ENCODE measurements around the gene ZDHHC7.
"Not testable (repeated sequence)": the region's sequence is repeated elsewhere in the genome, so short reads cannot be mapped to it uniquely, and the experiment has no call there.

Gene ZDHHC7, protein sequence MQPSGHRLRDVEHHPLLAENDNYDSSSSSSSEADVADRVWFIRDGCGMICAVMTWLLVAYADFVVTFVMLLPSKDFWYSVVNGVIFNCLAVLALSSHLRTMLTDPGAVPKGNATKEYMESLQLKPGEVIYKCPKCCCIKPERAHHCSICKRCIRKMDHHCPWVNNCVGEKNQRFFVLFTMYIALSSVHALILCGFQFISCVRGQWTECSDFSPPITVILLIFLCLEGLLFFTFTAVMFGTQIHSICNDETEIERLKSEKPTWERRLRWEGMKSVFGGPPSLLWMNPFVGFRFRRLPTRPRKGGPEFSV

DNA sequence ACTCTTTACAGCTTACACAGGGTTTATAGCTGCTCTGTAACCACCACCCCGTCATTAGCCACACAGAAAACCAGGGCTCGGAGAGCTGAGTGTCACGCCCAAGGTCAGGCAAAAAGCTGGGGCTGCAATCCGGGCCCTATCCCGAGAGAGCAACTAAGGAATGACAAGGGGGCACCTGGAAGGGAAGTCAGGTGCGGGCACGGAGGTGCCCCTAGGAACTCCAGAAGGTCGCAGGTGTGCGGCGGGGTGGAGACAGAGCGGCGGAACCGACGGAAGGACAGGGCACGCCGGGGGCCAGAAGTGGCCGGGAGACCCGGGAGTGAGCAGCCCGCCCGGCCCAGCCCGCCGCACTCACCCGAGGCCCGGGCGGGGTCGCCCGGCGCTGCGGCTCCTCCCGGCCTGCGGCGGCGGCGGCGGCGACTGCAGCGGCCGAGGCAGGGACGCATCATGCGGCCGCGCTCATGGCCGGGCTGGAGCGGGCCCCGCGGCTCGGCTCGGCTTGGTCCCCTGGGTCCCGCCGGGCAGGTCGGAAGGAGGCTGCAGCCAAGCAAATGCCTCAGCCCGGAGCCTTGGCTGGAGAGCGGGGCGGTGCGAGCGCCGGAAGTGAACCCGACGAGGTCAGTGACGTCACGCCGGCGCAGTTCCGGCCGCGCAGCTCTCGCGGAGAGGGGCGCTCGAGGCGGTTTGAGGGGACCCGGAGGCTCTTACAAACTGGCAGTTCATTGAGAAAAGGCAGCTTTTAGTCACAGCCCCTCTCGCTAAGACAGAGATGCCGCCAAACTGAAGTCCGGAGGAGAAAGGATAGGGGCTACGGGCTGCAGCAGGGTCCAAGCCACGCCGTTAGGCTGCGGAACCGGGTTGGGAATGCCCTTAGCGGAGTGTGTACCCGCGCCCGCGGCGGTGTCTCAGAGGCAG, at the start of gene ZDHHC7:
Gene ZDHHC7 (minus strand): TSS at position 605 of the 915 bp plus-strand sequence. CDS start 20,917 bp downstream, outside the sequence.
- DNase-seq: peak; percentile 73

DNA sequence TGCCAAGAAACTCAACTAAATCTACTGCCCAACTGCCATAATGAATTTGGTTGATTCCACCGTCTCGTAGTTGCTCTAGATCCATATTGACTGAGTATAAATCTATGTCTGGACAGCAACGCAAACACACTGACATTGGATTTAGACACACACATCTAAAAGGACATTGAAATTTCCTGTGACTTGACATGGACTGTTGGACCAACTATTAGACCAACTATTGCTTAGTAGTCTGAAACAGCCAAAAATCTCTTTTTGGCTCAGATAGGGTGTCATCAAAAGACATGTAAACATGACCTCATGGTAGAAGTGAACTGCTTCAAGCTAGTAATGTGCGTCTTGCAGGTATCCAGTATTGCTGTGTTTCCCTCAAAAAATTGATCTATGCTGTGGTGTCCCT, 47.6 kb upstream of the ZDHHC7 start:
- DNase-seq: no peak

DNA sequence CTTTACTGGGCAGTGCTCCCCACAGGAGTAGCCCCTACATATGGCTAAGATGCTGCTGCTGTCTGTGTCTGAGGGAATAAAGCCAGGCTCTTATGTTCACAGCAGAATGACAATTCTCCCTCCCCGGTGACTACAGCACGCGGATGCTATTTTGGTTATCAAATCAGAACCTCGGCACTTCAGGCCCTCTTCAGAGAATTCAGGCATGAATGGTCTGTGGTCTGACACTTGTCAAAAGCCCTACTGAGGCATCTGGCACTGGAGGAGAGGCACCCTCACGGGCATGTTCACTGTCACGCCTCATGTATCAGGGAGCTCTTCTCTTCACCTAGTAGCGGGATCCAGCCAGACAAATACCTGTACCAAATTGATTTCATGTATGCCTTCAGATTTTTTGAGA, 46.6 kb upstream of the ZDHHC7 start:
- no peak for DNase-seq

DNA sequence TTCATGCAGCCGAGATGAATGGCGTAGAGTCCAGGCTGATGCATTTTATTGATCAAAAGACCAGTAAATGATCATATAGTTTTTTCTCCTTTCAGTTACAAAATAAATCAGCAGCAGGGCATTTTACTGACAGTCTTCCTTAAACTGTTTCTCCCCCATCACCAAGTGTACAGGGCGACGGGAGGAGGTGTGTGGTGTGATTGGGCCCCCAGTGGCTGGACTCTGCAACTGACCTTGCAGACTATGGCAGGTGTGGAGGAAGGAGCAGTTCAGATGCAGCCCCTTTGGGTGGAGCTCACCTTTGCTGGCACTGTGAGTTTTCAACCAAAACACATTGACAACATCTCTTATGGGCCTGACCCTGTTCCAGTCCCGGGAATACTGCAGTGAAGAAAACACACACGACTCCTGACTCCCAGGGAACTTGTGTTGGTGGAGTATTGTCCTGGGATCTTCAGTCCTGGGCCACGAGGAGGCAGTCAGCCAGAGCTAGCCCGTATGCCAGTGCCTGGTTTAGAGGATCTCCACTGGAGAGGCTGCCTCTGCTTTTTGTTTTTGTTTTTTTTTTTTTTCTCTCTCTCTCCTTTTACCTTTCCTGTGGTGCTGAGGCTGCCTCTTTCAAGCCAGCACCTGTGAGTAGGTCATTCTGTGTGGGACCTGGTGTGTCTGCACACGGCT, 46.0 kb upstream of the ZDHHC7 start:
- DNase-seq: no peak

DNA sequence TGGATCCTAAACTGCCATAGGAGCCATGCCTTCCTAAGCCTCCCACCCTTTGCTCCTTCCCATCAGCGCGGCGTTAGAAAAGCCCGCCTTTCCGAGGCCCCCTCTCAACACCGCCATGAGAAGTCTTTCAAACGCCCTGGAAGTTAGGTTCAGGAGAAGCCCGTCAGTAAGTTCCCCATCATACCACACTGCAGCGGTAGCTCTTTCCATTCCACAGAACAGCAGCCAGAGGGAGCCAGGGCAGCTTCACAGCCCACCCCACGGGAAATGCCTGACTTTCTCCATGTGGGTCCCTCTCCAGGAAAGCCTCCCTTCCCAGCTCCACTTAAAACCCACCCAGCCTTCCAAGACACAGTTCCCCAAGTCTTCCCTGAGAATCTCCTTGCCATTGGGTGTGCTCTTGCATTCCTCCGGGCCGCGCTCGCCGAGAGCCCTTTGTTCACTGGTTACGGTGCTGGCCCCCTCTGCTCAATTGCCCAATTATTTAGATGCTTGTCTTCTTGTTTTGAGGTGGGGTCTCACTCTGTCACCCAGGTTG, 44.9 kb upstream of the ZDHHC7 start:
- DNase-seq: no peak

DNA sequence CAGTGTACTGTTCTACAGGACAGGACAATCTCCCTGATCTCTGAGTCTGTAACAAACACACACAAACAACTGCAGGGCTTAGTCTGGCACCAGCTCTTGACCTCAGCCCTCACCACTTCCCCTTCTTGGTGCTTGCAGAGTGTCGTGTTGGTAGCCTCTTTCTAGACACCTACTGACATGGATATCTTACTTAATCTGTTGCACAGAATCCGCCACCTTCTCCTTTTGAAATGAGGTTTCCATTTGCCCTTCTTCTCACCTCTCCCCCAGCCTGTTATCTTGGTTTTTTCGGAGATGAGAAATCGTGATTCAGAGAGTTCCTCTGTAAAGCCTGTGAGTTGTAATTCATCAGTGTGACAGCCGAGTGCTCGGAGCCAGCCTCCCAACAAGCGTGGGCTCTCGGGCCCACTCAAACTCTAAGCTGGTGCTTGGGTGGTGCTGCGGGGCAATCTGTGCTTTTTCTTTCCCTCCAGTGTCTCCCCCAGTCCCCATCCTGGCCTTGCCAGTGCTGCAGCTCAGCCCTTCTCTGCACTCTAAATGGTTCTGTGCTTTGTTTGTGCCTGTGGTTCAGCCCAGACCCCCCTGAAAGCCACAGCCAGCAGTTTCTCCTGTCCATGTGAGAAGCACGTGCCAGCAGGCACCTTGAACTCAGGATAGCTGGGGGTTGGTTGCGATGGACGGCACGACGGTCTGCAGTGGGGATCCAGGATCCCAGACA, 44.3 kb upstream of the ZDHHC7 start:
- DNase-seq: no peak

DNA sequence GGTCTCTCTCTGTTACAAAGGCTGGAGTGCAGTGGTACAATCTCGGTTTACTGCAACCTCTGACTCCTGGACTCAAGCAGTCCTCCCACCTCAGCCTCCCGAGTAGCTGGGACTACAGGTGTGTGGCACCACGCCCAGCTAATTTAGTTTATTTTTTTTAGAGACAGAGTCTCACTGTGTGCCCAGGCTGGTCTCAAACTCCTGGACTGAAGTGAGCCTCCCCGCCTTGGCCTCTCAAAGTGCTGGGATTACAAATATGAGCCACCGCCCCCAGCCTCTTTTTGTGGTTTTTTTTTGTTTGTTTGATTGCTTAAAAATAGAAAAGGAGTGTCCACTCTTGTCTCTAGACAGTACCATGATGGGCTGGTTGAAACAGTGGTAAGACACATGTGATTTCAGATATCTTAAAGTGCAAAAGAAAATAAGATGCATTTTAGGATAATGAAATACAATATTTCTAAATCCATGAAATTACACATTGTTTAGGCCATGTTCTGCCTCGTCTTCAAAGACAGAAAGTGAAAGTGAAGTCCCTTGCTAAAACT, 43.7 kb upstream of the ZDHHC7 start:
- no peak for DNase-seq

DNA sequence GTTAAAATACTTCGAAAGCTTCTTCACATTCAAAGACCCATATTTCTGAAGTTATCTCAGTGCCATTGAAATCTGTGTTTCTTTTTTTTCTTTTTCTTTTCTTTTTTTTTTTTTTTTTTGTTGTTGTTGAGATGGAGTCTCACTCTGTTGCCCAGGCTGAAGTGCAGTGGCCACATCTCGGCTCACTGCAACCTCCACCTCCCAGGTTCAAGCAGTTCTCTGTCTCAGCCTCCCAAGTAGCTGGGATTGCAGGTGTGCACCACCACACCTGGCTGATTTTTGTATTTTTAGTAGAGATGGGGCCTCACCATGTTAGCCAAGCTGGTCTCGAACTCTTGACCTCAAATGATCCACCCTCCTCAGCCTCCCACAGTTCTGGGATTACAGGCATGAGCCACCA, 43.0 kb upstream of the ZDHHC7 start:
- not testable (repeated sequence) for DNase-seq

DNA sequence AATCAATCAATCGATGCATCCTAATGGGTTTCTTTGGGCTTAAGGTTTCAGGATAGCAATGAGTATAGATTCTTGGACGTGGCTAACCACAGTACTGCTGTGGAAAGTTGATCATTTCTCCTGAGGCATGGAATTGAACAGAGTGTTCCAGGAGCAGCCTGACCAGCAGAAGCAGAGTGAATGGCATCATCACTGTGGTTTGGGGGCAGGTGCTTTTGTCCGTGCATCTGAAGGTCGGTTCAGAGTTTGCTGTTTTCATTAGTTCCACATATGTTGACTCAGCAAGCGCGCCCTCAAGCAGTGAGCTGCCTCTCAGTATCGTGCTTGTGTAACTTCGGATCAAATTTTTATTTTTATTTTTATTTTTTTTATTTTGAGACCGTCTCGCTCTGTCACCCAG, 41.2 kb upstream of the ZDHHC7 start:
- no peak for DNase-seq

DNA sequence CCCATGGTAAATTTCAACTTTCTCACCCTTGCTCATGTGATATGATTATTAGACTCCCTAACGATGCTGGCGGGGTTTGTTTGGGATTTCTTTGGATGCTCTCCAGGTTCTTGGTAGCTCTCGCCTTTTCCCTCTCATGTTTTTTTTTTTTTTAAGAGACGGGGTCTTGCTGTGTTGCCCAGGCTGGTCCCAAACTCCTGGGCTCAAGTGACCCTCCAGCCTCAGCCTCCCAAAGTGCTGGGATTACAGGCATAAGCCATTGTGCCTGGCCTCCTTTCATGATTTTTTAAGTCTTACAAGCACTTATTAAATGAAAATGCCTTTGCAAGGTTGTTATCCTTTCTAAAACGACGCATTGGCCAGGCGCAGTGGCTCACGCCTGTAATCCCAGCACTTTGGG, 40.3 kb upstream of the ZDHHC7 start:
- DNase-seq: no peak

DNA sequence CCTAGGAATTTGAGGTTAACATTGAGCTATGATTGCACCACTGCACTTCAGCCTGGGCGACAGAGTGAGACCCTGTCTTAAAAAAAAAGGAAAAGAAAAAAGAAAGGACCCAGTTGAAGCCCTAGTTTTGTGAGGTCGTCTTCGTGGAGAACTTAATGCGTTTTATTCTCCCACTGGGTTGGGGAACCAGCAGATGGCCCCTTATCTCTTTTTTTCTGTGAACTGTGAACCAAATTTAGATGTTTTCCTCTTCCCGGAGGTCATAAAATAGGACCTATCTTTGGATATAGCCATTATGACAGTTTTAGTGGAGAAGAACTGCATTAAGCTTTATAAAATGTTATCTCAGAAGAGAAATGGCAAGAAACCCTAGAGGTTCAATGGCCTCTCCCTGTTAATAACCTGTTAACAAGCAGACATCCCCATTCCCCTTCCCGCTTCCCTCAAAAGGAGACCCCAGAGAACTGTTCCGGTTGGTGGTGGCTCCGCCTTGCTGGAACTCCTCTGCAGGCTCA, 39.8 kb upstream of the ZDHHC7 start:
- no peak for DNase-seq

DNA sequence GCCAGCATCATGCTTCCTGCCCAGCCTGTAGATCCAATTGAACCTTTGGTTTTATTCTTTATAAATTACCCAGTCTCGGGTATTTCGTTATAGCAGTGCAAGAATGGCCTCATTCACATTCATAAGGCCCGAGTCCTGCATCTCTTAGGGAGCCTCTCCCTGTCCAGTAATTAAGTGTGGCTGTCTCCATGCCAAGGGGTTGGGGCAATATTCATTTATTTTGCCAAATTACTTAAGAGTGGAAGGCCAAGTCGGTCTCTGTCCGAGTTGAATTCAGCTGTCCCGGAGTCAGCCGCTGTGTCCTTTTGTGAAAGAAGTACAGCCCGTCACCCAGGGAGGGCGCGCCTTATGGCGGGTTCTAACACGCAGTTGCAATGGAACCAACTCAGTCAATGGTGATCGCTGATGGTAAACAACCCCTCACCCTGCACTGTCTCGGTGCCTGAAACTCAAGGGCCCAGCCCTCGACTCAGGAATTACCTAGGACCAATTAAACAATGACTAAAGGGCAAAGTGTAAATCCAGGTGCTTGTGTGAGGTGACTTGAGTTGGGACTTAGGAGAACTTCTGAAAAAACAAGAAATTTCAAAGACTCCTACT, 38.5 kb upstream of the ZDHHC7 start:
- DNase-seq: no peak

DNA sequence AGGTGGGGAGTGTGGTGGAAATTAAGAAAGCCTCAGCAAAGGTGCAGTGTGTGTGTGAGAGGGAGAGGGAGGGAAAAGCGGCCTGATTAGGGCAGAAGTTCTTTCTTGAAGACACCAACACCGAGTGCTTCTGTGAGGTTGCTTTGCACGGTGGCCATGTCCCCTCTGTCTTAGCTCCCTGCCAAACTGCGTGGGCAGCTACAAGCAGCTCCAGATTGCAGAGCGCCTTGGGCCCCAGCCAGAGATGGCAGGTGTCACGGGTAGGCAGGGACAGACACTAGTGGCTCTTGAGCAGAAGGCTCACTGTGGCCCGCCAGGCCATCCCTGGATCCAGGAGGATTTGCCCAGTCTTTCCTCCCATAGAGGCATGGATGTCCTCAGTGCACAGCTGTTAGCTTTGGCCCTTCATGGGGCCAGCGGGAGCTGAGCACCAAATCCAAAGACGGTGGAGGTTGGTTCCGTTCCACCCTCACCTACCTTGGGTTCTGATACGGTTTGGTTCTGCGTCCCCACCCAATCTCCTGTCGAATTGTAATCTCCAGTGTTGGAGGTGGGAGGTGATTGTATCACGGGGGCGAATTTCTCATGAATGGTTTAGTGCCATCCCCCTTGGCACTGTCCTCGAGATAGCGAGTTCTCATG, 37.7 kb upstream of the ZDHHC7 start:
- no peak for DNase-seq

DNA sequence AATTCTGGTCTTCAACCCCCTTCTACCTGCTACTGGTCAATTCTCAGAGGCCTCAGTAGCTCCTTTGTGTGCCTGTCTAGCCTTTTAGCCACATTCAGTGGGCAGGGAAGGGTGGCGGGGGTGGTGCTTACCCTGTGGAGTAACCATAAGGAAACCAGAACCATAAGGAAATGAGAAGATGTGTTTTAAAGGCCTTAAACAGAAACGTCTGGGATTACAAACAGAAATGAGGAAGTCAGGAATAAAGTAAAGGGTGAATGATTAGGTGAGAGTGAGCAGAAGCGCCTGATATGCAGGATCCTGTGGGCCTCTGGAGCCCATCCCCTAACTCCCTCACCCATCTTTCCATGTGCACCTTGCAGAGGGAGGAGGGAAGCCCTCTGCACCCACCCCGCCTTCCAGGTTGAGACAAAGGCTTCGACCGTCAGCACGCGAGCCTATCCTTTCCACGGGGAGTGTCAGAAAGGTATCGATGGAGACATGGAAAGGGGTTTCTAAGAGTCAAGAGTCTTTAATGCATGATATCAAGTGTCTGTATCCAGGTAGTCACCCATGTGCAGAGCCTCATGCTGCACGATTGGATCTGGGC, 36.6 kb upstream of the ZDHHC7 start:
- no peak for DNase-seq

DNA sequence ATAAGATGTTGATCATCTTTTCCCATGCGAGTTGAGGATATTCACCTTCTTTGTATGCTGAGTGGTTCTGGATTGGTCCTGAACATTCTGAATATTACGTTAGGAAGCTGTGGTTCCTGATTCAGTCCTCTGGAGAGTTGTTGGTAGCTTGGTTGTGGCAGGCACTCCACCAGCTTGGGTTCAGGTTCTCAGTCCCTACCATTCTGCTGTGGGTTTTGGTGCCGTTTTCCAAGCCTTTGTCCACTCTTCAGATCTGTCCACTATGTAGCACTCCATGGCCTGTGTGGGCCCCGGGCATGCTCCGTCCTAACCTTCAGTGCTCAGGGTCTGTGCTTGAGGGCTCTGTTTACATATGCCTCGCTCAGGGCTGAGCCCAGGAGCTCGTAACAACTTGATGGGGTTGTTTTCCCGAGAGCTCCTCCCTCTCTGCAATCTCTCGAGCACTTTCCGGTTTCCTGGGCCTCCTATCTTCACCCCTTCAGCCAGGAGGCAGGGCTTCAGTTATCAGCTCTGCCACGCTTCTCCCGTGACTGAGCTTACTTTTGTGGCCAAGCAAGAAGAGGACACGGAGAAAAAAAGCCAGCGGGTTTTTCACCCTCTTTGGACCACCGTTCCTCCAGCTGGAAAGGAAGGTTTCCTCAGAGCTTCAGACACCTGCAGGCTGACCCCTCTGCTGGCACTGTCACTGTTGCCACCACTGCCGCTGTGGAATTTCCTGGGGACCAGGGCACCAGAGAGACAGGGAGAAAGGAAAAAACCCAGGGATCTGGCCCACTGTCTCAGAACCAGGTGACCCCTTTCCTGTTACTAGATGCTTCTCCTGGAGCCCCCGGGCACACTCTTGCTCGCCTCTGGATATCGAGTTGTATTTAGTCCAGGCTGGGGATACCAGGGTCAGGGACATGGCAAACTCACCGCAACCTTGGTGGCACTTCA, 35.9 kb upstream of the ZDHHC7 start:
- DNase-seq: no peak

DNA sequence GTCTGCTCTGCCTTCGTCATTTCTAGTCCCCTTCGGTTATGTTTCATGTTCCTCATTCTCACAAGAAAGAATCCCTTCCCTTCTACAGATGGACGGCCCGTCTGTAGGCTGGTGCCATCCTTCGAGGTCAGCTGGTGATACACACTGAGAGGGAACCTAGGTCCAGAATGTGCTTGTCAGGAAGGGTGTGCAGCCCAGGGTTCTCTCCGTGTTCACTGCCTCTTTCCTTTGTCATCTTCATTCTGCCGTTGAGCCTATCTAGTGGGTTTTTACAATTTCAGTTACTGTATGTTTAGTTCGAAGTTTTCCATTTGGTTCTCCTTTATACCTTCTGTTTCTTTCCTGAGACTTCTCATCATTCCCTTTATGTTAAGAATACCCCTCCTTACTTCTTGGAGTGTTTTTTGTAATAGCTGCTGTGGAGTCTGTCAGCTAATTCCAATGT, 35.2 kb upstream of the ZDHHC7 start:
- no peak for DNase-seq

DNA sequence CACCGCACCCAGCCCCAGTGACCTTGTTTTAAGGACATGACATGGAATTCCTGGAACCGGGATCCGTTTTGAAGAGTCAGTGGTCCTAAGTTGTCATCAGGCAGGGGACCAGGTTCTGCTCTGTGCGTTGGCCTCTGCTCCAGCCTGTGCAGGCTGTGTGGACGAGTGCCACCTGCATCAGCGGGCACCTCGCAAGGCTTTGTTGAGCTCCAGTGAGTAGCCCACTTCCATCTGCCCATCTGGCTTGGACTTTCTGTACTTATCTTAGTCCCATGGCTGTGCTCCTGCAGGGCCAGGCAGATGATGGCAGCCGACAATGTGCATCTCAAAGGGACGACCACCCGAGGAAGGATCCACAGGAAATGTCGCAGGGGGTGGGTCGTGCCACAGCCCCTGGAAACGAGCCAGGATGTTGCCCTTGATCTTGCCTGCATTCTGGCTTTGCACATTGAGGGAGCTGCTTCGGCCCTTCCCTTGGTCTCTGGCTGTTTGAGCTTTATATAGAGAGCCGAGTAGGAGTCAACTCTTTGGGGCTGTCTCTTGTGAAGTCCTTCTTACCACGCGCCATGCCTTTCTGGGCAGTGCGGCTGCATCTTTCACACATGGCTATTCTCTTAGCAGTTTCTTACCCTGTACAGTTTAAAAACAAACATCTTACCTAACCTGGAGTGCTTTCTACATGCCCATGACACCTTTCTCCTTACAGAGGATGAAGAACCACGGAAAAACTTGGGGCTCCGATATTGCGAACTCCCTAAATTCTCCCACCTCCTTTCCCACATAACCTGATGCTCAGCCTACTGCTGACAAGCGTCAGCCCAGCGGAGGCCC, 34.5 kb upstream of the ZDHHC7 start:
- no peak for DNase-seq

DNA sequence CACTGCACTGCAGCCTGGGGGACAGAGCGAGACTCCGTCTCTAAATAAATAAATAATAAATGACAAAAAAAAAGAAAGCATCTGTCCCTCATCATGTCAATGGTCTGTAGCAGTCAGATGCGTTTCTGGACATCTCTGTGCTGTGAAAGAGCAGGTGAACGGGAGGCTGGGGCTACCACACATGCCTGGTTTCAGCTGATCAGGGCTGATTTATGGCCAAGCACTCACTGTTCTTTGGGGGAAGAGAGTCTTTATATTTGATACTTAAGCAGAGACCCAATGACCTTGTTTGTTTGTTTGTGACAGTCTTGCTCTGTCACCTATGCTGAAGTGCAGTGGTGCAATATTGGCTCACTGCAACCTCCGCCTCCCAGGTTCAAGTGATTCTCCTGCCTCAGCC, 33.7 kb upstream of the ZDHHC7 start:
- DNase-seq: no peak

DNA sequence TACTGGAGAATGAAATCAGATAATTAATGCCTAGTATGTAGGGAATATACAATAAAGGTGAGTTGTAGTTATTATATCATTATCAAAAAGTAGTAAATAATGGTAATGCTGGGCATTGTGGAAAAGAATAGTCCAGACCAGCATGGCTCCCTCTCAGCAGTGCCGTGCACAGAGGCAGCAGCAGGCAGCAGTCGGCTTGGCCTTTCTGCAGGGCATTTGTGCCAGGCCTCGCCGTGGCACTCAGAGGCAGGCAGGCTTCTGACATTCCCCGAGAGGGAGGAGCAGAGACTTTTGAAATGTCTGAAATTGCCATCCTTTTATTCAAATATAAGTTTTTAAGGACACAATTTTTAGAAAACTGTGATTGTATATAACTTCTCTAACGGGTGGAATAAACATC, 31.3 kb upstream of the ZDHHC7 start:
- DNase-seq: no peak
